ENCODE data around the gene PTPRM.

- TF ChIP-seq REST (IDR thresholded peaks at IDR 0.05; ENCODE audit: borderline replicate concordance) = no peak
- TF ChIP-seq CTCF (IDR thresholded peaks at IDR 0.05; ENCODE audit: poor library complexity, severe bottlenecking) = no peak
- TF ChIP-seq EZH2 (IDR thresholded peaks at IDR 0.05; ENCODE audit: borderline replicate concordance, insufficient read depth, low read length, poor library complexity, severe bottlenecking) = no peak
- TF ChIP-seq POLR2AphosphoS5 (IDR thresholded peaks at IDR 0.05) = no peak
- no peak for TF ChIP-seq RAD21 (conservative IDR thresholded peaks at IDR 0.05)
- no peak for TF ChIP-seq EP300 (conservative IDR thresholded peaks at IDR 0.05; ENCODE audit: poor library complexity, severe bottlenecking)
- no peak for TF ChIP-seq SMC3 (conservative IDR thresholded peaks at IDR 0.05; ENCODE audit: poor library complexity)
- TF ChIP-seq MXI1 (conservative IDR thresholded peaks at IDR 0.05; ENCODE audit: poor library complexity, severe bottlenecking) = no peak
- TF ChIP-seq TAF1 (IDR thresholded peaks at IDR 0.05; ENCODE audit: low read depth) = no peak
Observed at GRCh38 chr18:7619676-7620075, 52.6 kb downstream of the PTPRM start.
